ENCODE results near the gene ELP6. TPM values are rescaled to one million over a fixed set of nuclear protein-coding genes. Genes with fewer than 3 reads are reported as not detected.
A peak's percentile ranks its signal among the peaks of the same experiment; 100 is the strongest.

ELP6 gene
- total RNA-seq, 1 experiment from 2014 or later, result 62.0 TPM

DNA sequence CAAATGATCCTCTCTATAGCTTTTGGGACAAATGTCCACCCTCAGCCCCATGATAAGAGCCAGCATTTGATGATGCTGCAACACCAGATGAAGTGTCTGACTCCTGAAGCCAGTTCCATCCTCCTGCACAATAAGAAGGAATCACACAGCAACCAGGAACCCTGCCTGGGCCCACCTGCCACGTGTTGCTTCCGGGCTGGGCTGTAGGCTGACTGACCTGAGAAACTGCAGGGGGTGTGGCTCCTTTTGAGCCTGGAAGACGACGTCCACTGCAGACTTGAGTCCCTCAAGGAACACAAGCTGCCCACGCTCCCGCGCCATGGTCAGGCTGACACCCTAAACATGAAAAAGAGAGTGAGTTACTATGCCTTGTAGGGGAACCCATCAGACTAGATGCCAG lies 9.4 kb downstream of the ELP6 start:
- Mint-ChIP-seq H3K4me3 (no peak overlapping the region), H3K4me1 (peaks cover 22% of the 10 kb centered on the region), H3K27me3 (ENCODE audit: low read depth) (no peaks in the 10 kb centered on the region), H3K27ac (peak overlapping the region; percentile 42; the same call in 1 of the 2 replicates), H3K9me3 (peaks cover 6% of the 10 kb centered on the region; the same call in 1 of the 2 replicates), H3K36me3 (peaks cover 66% of the 10 kb centered on the region)
- DNase-seq (ENCODE audit: low spot score) (no peak), ATAC-seq (no peak)
- CTCF ChIA-PET, result no interaction called here
- TF ChIP-seq PREB (CRISPR knock-in tag; IDR thresholded peaks at IDR 0.05; ENCODE audit: borderline replicate concordance) (no peak), E2F4 (CRISPR knock-in tag; IDR thresholded peaks at IDR 0.05; ENCODE audit: borderline replicate concordance, low read depth) (no peak), PRRX2 (CRISPR knock-in tag; IDR thresholded peaks at IDR 0.05) (no peak), ETV6 (CRISPR knock-in tag; IDR thresholded peaks at IDR 0.05) (no peak)
- TF ChIP-seq, protein P1, sequence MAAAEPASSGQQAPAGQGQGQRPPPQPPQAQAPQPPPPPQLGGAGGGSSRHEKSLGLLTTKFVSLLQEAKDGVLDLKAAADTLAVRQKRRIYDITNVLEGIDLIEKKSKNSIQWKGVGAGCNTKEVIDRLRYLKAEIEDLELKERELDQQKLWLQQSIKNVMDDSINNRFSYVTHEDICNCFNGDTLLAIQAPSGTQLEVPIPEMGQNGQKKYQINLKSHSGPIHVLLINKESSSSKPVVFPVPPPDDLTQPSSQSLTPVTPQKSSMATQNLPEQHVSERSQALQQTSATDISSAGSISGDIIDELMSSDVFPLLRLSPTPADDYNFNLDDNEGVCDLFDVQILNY (CRISPR knock-in tag; IDR thresholded peaks at IDR 0.05), result no peak
- TF ChIP-seq, protein P2, sequence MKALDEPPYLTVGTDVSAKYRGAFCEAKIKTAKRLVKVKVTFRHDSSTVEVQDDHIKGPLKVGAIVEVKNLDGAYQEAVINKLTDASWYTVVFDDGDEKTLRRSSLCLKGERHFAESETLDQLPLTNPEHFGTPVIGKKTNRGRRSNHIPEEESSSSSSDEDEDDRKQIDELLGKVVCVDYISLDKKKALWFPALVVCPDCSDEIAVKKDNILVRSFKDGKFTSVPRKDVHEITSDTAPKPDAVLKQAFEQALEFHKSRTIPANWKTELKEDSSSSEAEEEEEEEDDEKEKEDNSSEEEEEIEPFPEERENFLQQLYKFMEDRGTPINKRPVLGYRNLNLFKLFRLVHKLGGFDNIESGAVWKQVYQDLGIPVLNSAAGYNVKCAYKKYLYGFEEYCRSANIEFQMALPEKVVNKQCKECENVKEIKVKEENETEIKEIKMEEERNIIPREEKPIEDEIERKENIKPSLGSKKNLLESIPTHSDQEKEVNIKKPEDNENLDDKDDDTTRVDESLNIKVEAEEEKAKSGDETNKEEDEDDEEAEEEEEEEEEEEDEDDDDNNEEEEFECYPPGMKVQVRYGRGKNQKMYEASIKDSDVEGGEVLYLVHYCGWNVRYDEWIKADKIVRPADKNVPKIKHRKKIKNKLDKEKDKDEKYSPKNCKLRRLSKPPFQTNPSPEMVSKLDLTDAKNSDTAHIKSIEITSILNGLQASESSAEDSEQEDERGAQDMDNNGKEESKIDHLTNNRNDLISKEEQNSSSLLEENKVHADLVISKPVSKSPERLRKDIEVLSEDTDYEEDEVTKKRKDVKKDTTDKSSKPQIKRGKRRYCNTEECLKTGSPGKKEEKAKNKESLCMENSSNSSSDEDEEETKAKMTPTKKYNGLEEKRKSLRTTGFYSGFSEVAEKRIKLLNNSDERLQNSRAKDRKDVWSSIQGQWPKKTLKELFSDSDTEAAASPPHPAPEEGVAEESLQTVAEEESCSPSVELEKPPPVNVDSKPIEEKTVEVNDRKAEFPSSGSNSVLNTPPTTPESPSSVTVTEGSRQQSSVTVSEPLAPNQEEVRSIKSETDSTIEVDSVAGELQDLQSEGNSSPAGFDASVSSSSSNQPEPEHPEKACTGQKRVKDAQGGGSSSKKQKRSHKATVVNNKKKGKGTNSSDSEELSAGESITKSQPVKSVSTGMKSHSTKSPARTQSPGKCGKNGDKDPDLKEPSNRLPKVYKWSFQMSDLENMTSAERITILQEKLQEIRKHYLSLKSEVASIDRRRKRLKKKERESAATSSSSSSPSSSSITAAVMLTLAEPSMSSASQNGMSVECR (CRISPR knock-in tag; IDR thresholded peaks at IDR 0.05; ENCODE audit: borderline replicate concordance), result no peak
- POLR2A ChIA-PET, result interaction anchor here (0.6 kb wide), 1 partner anchor 22 kb away, joined by 4 read pairs; no protein-coding TSS in a partner anchor

DNA sequence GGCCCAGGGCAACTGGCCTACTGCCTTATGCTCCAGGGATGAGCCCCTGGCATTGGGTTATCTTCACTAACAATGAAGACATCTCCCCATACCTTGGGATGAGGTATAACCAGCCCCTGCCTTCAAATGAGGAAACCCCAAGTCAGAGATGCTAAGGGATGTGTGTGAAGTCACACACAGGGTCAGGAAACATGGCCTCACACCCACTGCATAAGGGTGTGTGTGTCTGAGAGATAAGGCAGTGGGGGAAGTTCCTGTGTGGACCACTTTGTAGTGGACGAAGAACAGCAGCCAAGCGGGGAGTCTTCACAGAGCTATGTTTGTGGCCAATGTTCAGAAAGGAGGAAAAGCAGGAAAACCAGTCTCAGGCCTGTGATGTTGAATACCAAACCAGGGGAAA lies 10.5 kb downstream of the ELP6 start:
- H3K36me3 Mint-ChIP-seq, result peaks cover 70% of the 10 kb centered on the region
- peak overlapping the region; percentile 76; the same call in 1 of the 2 replicates for H3K27ac Mint-ChIP-seq
- CTCF ChIA-PET, result no interaction called here

More for the DNA sequence above, 10.5 kb downstream of the ELP6 start:
- H3K4me3 Mint-ChIP-seq, result no peak overlapping the region
- TF ChIP-seq, protein P3, sequence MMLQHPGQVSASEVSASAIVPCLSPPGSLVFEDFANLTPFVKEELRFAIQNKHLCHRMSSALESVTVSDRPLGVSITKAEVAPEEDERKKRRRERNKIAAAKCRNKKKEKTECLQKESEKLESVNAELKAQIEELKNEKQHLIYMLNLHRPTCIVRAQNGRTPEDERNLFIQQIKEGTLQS (CRISPR knock-in tag; conservative IDR thresholded peaks at IDR 0.05), result no peak
- TF ChIP-seq ZNF263 (CRISPR knock-in tag; IDR thresholded peaks at IDR 0.05; ENCODE audit: low read depth) (no peak), ZNF671 (CRISPR knock-in tag; IDR thresholded peaks at IDR 0.05) (no peak), TP53 (CRISPR knock-in tag; IDR thresholded peaks at IDR 0.05) (no peak), JUN (CRISPR knock-in tag; IDR thresholded peaks at IDR 0.05) (no peak), ZNF317 (CRISPR knock-in tag; IDR thresholded peaks at IDR 0.05; ENCODE audit: borderline replicate concordance, low read depth) (no peak), ZNF425 (CRISPR knock-in tag; conservative IDR thresholded peaks at IDR 0.05) (no peak), CREM (CRISPR knock-in tag; IDR thresholded peaks at IDR 0.05) (no peak), PREB (CRISPR knock-in tag; IDR thresholded peaks at IDR 0.05; ENCODE audit: borderline replicate concordance) (no peak), CREB1 (CRISPR knock-in tag; IDR thresholded peaks at IDR 0.05) (no peak), JAZF1 (CRISPR knock-in tag; IDR thresholded peaks at IDR 0.05) (no peak), ZNF219 (CRISPR knock-in tag; IDR thresholded peaks at IDR 0.05; ENCODE audit: borderline replicate concordance) (no peak), TEAD1 (CRISPR knock-in tag; IDR thresholded peaks at IDR 0.05) (no peak), FOXP1 (CRISPR knock-in tag; IDR thresholded peaks at IDR 0.05; ENCODE audit: borderline replicate concordance) (no peak), ZNF396 (CRISPR knock-in tag; IDR thresholded peaks at IDR 0.05; ENCODE audit: borderline replicate concordance) (no peak)
- TF ChIP-seq, protein P4, sequence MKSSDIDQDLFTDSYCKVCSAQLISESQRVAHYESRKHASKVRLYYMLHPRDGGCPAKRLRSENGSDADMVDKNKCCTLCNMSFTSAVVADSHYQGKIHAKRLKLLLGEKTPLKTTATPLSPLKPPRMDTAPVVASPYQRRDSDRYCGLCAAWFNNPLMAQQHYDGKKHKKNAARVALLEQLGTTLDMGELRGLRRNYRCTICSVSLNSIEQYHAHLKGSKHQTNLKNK (CRISPR knock-in tag; IDR thresholded peaks at IDR 0.05), result no peak
- TF ChIP-seq, protein P1 (CRISPR knock-in tag; IDR thresholded peaks at IDR 0.05), result no peak
- POLR2A ChIA-PET, result interaction anchor here (0.7 kb wide), 2 partner anchors 10 to 60 kb away, joined by 3 read pairs; no protein-coding TSS in a partner anchor
- peaks cover 6% of the 10 kb centered on the region; the same call in 1 of the 2 replicates for H3K9me3 Mint-ChIP-seq
- H3K4me1 Mint-ChIP-seq, result peaks cover 18% of the 10 kb centered on the region
- DNase-seq (ENCODE audit: low spot score), result no peak
- ATAC-seq, result no peak
- no peaks in the 10 kb centered on the region for H3K27me3 Mint-ChIP-seq (ENCODE audit: low read depth)

All from WTC11 (cell line).